SK-N-SH treated with all-trans-retinoic acid at 6 μM for 48 hours (cell line): ENCODE data around the gene NANOS3.

ENCODE experiments used
- ATAC-seq: fragments of 200-7000 bp; cut with Tn5 transposase; 3 replicates; pipeline ENCODE4 v1.9.1; 2020; ENCODE audit warnings: mild to moderate bottlenecking, moderate library complexity
- ARNTL ChIP-seq: fragments of 450-650 bp; formaldehyde crosslinking; IDR thresholded peaks from 2 replicates; pipeline ENCODE4 v1.5.0; 2020; ENCODE audit warnings: low read depth, mild to moderate bottlenecking, moderate library complexity, borderline replicate concordance
- BACH2 ChIP-seq: fragments of 250-450 bp; sonication (Bioruptor Pico); IDR thresholded peaks from 2 replicates; pipeline ENCODE4 v1.9.0; 2021; ENCODE audit warnings: mild to moderate bottlenecking, borderline replicate concordance
- CREB5 ChIP-seq: fragments of 250-450 bp; sonication (Bioruptor Pico); IDR thresholded peaks from 2 replicates; pipeline ENCODE4 v1.5.1; 2020; ENCODE audit warnings: low read depth, mild to moderate bottlenecking, moderate library complexity
- CSDC2 ChIP-seq: fragments of 250-450 bp; sonication (Bioruptor Pico); IDR thresholded peaks from 2 replicates; pipeline ENCODE4 v1.5.0; 2020; ENCODE audit warnings: mild to moderate bottlenecking, moderate library complexity
- OSR1 ChIP-seq: fragments of 250-450 bp; sonication (Bioruptor Pico); IDR thresholded peaks from 2 replicates; pipeline ENCODE4 v1.8.0; 2022; ENCODE audit warnings: moderate library complexity, mild to moderate bottlenecking, inconsistent platforms
- PATZ1 ChIP-seq: fragments of 250-450 bp; sonication (Bioruptor Pico); IDR thresholded peaks from 2 replicates; pipeline ENCODE4 v1.8.0; 2020; ENCODE audit warnings: mild to moderate bottlenecking, moderate library complexity, borderline replicate concordance
- POU6F1 ChIP-seq: fragments of 250-450 bp; sonication (Bioruptor Pico); IDR thresholded peaks from 2 replicates; pipeline ENCODE4 v1.8.0; 2021; ENCODE audit warnings: low read depth, mild to moderate bottlenecking, moderate library complexity, borderline replicate concordance
- PPARA ChIP-seq: fragments of 250-450 bp; sonication (Bioruptor Pico); IDR thresholded peaks from 2 replicates; pipeline ENCODE4 v1.5.0; 2020; ENCODE audit warnings: mild to moderate bottlenecking, borderline replicate concordance
- RARB ChIP-seq: fragments of 250-450 bp; sonication (Bioruptor Pico); IDR thresholded peaks from 2 replicates; pipeline ENCODE4 v1.8.0; 2021; ENCODE audit warnings: mild to moderate bottlenecking, moderate library complexity
- SNAI2 ChIP-seq: fragments of 250-450 bp; sonication (Bioruptor Pico); IDR thresholded peaks from 2 replicates; pipeline ENCODE4 v1.5.0; 2020; ENCODE audit warnings: mild to moderate bottlenecking, moderate library complexity
- TCF4 ChIP-seq: fragments of 250-450 bp; sonication (Bioruptor Pico); IDR thresholded peaks from 2 replicates; pipeline ENCODE4 v1.8.0; 2021; ENCODE audit warnings: mild to moderate bottlenecking, moderate library complexity, borderline replicate concordance
- TOX ChIP-seq: fragments of 250-450 bp; sonication (Bioruptor Pico); IDR thresholded peaks from 2 replicates; pipeline ENCODE4 v1.8.0; 2021; ENCODE audit warnings: mild to moderate bottlenecking, moderate library complexity, borderline replicate concordance
- ZC3H10 ChIP-seq: fragments of 250-450 bp; sonication (Bioruptor Pico); IDR thresholded peaks from 2 replicates; pipeline ENCODE4 v1.5.1; 2021; ENCODE audit warnings: mild to moderate bottlenecking, moderate library complexity
- ZFP3 ChIP-seq: fragments of 250-450 bp; sonication (Bioruptor Pico); IDR thresholded peaks from 2 replicates; pipeline ENCODE4 v1.5.0; 2020; ENCODE audit warnings: mild to moderate bottlenecking, moderate library complexity
- ZNF565 ChIP-seq: fragments of 450-650 bp; formaldehyde crosslinking; conservative IDR thresholded peaks from 2 replicates; pipeline ENCODE4 v1.5.0; 2020; ENCODE audit warnings: low read depth, mild to moderate bottlenecking, moderate library complexity
- ZNF70 ChIP-seq: fragments of 450-650 bp; formaldehyde crosslinking; IDR thresholded peaks from 2 replicates; pipeline ENCODE4 v1.5.0; 2020; ENCODE audit warnings: mild to moderate bottlenecking, moderate library complexity
- ZNF8 ChIP-seq: fragments of 450-650 bp; formaldehyde crosslinking; IDR thresholded peaks from 2 replicates; pipeline ENCODE4 v1.5.0; 2020; ENCODE audit warnings: mild to moderate bottlenecking, moderate library complexity
- TF ChIP-seq, protein P1 (sequence below): fragments of 250-450 bp; sonication (Bioruptor Pico); IDR thresholded peaks from 2 replicates; pipeline ENCODE4 v1.5.0; 2020; ENCODE audit warnings: mild to moderate bottlenecking, moderate library complexity

NANOS3 gene

GRCh38 chr19:13866463-13867046 lies 10.4 kb upstream of the NANOS3 start:
- no peak for TF ChIP-seq CREB5
- no peak for TF ChIP-seq OSR1
- no peak for TF ChIP-seq ZNF565 (CRISPR knock-in tag)
- no peak for TF ChIP-seq ZNF70 (CRISPR knock-in tag)
- TF ChIP-seq, all 23 proteins: peak for 0
- no peak for ATAC-seq

- ATAC-seq = no peak
- TF ChIP-seq ARNTL (CRISPR knock-in tag) (no peak), RARB (CRISPR knock-in tag) (no peak), PPARA (CRISPR knock-in tag) (no peak), ZC3H10 (CRISPR knock-in tag) (no peak), ZNF565 (CRISPR knock-in tag) (no peak), OSR1 (no peak), ZNF8 (CRISPR knock-in tag) (no peak), CSDC2 (CRISPR knock-in tag) (no peak), ZFP3 (CRISPR knock-in tag) (no peak)
- TF ChIP-seq, protein P1, sequence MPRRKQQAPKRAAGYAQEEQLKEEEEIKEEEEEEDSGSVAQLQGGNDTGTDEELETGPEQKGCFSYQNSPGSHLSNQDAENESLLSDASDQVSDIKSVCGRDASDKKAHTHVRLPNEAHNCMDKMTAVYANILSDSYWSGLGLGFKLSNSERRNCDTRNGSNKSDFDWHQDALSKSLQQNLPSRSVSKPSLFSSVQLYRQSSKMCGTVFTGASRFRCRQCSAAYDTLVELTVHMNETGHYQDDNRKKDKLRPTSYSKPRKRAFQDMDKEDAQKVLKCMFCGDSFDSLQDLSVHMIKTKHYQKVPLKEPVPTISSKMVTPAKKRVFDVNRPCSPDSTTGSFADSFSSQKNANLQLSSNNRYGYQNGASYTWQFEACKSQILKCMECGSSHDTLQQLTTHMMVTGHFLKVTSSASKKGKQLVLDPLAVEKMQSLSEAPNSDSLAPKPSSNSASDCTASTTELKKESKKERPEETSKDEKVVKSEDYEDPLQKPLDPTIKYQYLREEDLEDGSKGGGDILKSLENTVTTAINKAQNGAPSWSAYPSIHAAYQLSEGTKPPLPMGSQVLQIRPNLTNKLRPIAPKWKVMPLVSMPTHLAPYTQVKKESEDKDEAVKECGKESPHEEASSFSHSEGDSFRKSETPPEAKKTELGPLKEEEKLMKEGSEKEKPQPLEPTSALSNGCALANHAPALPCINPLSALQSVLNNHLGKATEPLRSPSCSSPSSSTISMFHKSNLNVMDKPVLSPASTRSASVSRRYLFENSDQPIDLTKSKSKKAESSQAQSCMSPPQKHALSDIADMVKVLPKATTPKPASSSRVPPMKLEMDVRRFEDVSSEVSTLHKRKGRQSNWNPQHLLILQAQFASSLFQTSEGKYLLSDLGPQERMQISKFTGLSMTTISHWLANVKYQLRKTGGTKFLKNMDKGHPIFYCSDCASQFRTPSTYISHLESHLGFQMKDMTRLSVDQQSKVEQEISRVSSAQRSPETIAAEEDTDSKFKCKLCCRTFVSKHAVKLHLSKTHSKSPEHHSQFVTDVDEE (CRISPR knock-in tag) = no peak
Observed at GRCh38 chr19:13868663-13869062, 8.3 kb upstream of the NANOS3 start.

GRCh38 chr19:13869281-13869680 lies 7.7 kb upstream of the NANOS3 start:
- ATAC-seq = no peak
- TF ChIP-seq ZC3H10 (CRISPR knock-in tag) (no peak), ZNF8 (CRISPR knock-in tag) (no peak), TOX (CRISPR knock-in tag) (no peak), SNAI2 (no peak), PATZ1 (no peak), TCF4 (no peak), CREB5 (no peak), RARB (CRISPR knock-in tag) (no peak), ZNF565 (CRISPR knock-in tag) (no peak)
- TF ChIP-seq, protein P1 (CRISPR knock-in tag) = no peak

DNA sequence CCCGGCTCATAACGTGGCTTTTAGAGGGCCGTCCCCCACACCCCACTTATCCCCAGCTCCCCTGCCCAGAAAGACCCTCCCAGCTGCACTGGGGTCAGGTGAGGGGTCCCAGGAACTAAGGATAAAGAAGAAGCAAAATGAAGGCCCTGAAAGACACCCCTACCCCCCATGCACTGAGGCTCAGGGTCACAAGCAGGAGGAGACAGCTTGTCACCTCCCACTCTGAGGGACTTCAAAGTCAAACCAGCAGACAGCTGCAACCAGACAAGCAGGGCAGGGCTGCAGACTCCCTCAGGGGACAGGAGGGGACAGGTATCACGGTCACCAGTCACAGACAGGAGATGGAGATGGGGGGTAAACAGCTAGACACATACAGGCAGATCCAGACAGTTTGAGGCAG lies 6.1 kb upstream of the NANOS3 start:
- no peak for ATAC-seq
- TF ChIP-seq PATZ1 = no peak
- no peak for TF ChIP-seq CREB5
- no peak for TF ChIP-seq ZFP3 (CRISPR knock-in tag)
- TF ChIP-seq CSDC2 (CRISPR knock-in tag) = no peak
- no peak for TF ChIP-seq POU6F1
- TF ChIP-seq ZNF565 (CRISPR knock-in tag) = no peak
- no peak for TF ChIP-seq RARB (CRISPR knock-in tag)
- TF ChIP-seq ZNF8 (CRISPR knock-in tag) = no peak
- no peak for TF ChIP-seq OSR1
- no peak for TF ChIP-seq TCF4
- TF ChIP-seq TOX (CRISPR knock-in tag) = no peak
- TF ChIP-seq BACH2 (CRISPR knock-in tag) = no peak
